Activated CD4-positive, alpha-beta T cell treated with anti-CD3 and anti-CD28 coated beads, Interleukin-2, amount 50 U/mL, for 4 hours (primary cell): ENCODE data around the gene PLCB4.

Source experiments
- DNase-seq, 2 experiments: peaks; one replicate each; pipeline ENCODE4 v3.0.0-alpha.2; 2020

The PLCB4 gene

DNA sequence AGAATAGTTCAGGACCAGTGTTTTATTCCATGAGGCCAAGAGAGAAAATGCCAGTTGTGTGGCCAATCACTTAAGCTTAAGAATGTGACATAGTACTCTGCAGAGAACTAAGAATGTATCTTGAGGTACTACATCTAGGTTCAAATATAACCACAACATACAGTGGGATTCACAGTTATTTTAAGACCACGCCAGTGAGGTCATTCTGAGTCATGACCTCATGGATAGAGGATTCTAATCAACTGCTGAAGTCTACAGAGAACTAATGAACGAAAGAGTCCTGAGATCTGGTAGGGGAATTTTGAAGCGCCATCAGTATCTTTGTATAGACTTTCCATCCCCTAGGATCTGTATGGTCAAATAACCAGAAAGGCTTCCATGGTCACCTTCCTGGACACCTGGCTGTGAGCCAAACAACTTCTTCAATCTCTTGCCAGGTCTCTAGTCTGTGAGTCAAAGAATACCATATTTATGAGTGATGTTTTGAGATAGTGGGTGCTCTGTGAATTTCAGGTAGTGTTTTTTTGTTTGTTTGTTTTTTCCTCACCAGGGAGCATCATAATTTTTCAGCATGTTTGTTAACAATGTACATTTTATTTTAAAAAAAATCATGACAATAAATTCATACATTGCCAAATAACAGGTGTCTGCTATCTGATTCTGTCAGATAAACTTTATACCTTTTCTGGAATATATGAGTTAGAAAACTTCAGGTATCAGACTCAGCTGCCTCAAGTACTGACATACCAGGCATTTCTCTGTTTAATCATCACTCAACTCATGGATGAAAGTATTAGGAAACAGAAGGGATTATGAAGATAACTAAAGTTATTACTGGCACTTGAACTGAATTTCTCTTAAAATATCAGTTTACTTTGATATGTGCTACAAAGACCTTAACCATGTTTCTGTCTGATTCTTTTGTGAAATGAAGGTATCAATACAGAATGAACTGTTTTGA lies 217.9 kb downstream of the PLCB4 start:
- DNase-seq: no peak

DNA sequence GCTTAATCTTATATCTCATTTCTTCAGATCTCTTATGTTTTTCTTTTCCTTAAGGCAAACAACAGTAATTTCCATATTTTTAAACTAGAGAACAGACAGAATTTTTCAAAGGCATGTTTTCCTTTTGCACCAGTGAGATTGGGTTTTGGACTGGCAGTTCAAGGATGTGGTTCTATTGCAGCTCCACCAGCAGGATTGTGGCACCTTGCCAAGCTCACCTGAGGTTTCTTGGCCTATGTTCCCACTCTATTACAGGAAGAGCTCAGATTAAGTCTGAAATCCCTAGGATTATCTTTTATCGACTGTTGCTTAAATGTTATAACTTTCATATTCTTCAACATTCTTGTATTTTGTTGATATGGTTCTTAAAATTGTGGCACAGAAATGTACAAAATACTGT lies 218.9 kb downstream of the PLCB4 start:
- no peak for DNase-seq

DNA sequence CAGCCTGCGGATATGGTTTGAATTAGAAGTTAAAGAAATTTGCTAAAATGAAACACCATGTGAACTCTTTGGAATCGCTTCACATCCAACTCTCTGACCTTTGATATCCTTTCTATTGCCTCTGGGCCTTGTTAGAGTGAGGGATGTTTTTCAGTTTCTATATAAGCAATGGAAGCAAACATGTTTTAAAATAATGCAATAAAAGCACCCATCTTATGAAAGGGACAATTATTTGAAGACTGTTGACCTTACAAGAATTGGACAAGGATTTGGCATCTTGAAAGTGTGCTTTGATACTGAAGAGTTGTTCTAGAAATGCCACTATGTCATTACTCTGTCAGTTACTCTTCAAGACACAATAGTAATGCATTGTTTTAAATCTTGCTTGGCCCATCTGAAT lies 221.4 kb downstream of the PLCB4 start:
- no peak for DNase-seq

DNA sequence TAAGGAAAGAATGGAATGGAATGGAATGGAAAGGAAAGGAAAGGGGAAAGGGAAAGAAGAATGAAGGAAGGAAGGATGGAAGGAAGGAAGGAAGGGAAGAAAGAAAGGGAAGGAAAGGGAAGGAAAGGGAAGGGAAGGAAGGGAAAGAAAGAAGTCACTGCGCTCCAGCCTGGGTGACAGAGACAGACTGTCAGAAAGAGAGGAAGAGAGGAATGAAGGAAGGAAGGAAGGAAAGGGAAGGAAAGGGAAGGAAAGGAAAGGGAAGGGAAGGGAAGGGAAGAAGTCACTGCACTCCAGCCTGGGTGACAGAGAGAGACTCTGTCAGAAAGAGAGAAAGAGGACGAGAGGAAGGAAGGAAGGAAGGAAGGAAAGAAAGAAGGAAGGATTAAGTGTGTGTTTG lies 224.3 kb downstream of the PLCB4 start:
- no peak for DNase-seq

DNA sequence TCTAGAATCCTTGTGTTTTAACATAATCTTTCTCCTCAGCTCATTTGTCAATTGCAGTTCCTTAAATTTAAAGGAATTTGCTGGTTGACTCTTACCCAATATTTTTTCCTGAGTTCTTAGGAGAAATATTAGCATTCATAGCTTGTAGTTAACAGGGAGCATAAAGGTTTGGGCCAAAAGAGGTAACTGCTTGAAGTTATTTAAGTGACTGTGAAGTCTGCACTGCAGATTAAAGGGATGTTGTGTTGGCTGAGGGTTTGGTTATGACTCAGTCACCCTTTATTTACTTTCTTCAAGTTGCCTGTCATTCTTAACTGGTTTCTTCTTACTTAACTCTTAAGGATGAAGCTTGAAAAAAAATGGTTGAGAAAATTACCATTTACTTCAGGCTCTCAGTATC lies 225.2 kb downstream of the PLCB4 start:
- DNase-seq: no peak

DNA sequence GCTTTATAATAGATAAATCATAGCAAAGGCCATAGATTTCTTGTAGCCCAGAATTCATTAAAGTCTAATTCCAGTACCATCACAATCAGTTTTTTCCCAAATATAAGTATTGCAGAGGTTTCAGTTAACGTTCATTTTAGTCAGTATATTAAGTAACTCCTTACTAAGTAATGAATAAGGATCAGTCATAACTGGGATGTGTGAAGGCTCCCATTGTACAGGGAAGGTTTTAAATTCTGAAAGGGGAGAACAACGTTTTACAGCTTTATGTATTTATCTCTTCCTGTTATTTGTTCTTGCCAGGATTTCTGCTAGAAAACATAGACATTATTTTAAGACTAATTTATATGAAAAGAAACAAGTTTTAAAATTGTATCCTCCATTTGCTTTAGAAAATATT lies 230.0 kb downstream of the PLCB4 start:
- DNase-seq: no peak

DNA sequence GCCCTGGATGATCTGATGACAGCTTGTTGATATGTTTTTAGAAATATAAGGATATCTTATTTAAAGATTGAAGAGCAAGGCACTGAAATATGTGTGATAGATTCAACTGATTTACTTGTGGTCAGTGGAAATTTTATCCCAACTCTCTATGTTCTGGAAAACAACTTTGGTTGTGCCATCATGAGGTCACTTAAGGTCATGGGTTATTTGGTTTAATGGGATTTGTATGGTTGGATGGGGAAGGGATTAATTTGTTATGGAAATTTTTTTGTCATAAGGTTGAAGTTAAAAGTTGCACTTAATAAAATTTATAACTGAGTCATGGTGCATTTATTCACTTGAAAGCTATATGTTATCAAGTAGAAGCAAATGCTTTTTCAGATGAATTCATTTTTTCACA lies 231.2 kb downstream of the PLCB4 start:
- no peak for DNase-seq

DNA sequence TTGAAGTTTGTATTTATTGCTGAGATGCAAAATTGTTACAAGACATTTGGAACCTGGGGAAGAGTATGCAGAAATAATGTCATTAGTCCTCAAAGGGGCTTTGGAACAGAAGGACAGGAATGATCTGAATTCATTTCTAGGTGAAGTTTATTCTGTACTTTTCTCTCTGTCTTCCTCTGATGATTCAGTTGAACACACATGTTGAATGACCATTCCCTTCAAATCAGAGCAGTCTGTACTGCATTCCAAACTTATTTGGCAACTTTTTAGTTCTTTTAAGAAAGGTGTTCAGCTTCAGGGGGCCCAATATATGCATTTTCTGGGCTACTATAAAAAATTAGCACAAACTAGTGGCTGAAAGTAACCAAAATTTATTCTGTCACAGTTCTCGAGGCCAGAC lies 231.6 kb downstream of the PLCB4 start:
- no peak for DNase-seq

DNA sequence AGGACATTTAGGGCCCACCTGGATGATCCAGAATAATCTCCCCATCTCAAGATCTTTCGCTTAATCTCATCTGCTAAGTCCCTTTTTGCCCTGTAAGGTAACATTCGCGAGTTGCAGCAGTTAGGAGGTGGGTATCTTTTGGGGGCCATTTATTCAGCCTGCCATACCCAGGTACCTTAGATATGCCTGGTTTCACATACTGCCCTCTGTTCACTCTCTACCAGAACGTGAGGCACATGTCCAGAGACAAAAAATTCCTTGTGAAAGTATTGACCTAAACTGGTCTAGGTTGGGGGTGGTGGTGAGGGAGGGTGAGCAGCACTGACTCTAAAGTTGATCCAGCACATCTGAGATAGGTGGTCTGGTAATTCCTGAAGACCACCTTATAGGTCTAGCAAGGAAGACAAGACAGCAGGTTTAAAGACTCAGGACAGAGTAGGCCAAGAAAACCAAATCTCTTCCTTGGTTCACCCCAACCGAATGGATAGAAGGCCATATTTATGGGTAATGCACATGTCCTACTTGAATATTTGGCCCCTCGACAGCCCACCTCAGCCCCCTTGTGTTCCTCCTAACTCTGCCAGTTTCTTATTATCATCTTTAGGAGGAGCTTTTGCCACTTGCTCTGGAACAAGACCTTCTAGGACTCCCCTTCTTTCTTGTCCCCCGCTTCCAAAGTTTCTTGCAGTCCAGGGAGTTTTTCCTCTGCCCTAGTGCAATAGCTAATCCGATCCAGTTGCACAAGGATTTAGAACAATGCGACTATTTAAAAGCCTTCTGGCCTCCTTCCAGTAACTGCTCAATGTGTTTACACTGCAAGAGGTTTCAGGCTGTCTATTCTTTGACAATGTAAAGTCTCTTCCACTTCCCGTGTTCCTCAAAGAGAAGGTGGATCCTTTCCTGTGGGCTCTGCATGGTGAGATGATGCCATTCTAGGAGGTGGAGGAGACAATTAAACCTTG lies 232.5 kb downstream of the PLCB4 start:
- DNase-seq: no peak

DNA sequence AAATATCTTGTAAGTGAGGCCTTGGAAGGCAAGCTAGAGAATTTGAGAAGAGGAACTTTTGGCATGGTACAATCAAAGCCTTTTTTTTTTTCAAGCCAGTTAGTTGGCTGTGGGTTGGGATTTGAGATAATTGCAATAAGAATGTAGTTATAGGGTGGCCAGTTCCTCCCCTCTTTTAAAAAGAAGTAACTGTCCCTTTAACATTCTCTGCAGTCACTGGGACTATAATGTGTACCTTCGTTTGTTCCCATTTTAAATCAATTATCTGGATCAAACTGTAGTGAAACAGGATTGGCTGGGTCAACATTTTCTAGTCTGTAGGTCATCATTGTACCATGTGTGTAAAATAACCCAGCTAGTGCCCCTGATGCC lies 233.2 kb downstream of the PLCB4 start:
- no peak for DNase-seq

DNA sequence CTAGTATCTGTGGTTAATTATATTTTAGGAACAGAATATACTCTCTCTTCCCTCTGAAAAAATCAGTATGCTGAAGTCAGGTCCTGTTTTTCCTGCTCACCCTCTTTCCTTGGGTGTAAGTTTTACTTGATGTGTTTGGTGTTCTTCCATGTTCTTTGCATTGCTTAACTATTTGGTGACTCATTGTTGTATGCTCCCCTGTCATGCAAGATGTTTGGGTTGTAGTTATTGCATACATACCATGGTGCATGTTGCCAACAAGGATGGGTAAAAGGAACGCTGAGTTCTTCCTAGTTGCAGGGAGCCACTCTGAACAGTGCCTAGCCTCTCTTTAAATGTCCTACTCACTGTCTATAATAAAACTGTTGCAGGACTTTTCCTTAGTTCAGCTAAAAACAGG lies 237.6 kb downstream of the PLCB4 start:
- no peak for DNase-seq

DNA sequence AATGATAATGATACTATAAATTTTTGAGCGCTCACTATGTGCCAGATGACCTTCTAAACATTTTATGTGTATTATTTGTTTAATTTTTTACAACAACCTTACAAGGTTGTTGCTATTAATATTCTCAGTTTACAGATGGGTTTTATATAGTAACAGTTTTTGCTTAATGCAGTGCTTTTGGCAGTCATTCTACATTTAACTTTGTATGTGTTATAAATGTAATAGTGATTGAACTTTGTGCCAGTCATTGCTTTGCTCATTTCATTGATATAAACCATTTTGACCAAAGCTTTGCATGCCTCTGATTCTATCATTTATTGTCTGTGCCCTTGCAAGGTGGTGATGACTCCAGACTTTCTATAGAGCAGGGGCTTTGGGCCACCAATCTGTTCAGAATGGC lies 239.2 kb downstream of the PLCB4 start:
- no peak for DNase-seq

DNA sequence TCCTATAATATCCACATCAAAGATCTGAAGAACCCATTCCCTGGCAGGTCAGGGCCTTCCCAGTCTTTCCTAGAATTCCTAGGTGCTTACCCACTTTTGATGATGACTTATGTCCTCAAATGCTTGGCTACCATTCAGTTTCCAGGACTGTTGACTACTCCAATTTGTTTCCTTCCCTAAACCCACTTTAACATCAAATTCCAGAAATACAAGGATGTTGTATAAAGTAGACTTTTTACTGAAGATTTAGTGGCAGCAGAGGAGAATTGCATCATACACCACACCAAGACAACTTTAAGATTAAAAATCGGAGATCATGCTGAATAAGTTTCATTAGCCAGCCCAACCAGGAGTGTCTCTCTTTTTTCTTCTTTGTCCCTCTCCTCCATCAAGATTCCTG lies 242.2 kb downstream of the PLCB4 start:
- no peak for DNase-seq

DNA sequence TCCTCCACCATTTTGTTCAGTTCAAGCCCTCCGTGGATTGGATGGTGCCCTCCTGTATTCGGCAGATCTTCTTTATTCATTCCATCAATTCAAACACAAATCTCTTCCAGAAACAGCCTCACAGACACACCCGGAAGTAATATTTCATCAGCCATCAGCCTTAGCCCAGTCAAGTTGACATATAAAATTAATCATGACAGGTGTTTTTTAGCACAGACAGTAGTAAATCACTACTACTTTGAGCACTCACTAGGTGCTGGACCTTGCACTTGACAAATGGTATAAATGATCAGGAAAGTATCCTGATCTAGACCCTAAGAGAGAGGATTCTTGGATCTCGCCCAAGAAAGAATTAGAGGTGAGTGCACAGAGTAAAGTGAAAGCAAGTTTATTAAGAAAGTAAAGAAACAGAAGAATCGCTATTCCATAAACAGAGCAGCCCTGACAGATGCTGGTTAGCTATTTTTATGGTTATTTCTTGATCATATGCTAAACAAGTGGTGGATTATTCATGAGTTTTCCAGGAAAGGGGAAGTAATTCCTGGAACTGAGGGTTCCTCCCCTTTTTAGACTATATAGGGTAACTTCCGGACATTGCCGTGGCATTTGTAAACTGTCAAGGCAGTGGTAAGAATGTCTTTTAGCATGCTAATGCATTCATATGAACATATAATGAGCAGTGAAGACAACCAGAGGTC lies 250.9 kb downstream of the PLCB4 start:
- DNase-seq: no peak

DNA sequence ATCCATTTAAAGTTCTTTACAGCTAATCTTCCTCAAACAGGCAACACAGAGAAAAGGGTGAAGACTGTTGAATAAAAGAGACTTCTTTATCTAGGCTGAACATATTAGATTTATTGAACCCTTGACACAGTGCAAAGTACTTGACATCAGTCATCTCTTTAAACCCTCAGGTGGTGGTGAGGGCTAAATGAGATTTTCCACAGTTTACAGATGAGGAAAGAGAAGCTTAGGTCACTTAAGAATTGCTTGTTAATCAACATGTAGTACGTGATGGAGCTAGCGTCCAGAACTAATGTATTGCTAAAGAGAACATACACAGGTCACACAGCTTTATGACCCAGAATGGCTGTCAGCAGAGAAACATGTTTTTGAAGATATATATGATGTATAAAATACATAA lies 252.1 kb downstream of the PLCB4 start:
- DNase-seq: no peak

DNA sequence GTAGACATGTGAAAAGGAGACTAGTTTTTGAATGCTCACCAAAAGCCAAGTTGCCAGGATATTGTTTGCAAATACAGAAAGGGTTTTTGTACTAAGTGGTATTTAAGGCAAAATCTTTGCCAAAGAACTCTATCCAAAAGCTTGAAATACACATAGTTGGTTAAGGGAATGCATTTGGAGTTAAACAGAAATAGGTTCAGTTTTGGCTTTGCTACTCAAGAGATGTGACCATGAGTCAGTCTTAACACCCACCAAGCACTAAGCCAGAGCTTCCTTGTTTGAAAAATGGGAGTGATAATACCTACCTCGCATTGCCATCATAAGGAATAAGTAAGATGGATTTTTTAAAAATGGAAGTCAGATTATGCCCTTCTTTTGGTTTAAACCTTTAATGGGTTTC lies 253.8 kb downstream of the PLCB4 start:
- DNase-seq: no peak

DNA sequence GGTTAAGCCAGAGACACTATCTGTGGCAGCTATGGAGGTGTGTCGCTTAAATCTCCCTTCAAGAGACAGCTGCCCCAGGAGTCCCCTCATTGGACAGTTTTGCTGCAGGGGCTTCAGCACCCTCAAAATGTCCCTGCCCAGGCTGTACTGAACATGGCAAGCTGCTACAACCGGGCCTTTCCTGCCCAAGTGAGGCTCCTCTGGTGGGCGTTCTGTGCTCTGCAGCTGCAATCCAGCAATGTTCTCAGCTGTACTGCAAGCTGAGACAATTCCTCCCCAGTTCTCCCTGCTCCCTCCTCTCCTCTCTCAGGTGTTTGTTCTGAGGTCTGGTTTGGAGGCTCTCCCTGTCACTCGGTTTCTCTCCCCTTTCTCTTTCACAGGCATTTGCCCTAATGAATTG lies 254.7 kb downstream of the PLCB4 start:
- no peak for DNase-seq

DNA sequence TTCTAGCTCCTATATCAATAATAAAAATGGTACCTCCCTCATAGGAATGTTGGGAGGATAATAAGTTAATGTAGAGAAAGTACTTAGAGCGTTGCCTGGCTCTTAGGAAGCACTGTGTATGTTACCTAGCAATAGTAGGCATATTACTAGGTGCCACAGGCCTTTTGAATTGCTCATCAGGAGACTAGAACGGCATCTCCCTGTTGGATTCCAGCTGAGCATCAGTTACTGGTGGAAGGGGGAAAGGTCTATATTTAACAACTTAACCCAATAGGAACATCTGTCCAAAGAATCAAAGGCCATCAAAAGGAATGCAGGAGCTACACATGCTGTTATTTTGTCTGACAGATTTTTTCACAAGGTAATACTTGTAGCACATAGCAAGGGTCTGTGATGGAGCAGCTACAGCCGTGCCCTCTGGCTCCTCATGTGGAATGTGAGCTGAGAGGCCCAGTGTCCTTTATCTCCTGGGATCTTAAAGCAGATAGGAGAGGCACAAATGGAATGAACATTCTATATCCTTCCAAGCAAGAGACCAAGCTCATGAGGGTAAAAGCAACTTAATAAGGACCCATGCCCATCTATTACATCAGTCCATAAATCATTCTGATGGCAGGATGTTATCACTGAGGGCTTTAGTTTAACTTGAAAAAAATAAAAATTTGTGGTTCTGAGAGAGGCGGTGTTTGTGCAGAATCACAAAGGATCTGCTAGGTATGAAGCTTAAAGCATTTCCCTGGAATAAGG lies 260.6 kb downstream of the PLCB4 start:
- DNase-seq: no peak

DNA sequence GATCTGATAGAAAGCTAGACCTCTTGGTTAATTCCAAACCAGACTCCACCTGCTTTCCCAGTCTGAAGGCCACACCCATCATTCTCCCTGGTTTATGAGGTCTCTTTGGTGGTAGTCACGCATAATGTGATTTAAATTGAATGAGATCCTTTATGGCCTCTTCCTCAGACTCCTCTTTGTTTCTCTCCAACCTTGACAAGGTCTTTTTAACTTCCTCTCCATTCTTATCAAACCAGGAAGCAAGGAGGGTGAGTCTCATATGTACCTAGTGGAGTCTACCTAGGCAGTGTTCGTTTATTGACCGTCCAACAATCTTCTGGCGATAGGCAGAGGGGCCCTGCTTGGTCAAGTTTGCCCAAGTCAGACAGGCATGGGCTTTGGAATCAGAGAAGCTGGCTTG lies 261.3 kb downstream of the PLCB4 start:
- DNase-seq: no peak

DNA sequence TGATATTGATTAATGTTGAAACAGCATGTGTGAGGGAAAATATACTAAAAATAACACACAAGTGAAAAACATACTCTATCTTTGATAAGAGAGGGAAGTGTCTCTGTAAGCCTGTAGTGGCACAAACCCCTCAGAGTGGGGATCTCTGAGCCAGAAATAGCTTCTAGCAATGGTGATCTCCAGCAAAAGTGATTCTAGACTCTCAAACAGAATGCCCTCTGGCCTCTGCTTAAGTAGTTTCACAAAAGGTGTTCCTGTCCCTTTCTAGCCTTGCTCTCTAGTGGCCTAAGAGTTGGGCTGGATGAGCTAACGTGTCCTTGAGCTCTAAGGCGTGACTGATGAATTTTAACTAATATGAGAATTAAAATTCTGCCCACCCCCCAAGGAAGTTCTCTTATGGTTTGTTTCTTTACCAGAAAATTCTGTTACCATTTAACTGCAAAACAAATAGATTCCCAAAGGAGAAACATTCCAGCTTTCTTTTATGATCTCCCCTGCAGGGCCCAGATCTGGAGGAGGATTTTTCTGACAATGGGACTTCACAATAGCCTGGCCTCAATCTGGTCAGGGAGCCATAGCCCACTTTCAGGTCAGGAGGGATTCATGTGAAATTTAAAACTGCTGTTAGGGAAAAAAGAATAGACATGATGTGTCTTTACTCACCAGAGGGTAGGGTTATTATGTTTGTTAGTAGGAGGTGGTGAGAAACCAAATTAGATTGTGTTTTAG lies 263.0 kb downstream of the PLCB4 start:
- no peak for DNase-seq

DNA sequence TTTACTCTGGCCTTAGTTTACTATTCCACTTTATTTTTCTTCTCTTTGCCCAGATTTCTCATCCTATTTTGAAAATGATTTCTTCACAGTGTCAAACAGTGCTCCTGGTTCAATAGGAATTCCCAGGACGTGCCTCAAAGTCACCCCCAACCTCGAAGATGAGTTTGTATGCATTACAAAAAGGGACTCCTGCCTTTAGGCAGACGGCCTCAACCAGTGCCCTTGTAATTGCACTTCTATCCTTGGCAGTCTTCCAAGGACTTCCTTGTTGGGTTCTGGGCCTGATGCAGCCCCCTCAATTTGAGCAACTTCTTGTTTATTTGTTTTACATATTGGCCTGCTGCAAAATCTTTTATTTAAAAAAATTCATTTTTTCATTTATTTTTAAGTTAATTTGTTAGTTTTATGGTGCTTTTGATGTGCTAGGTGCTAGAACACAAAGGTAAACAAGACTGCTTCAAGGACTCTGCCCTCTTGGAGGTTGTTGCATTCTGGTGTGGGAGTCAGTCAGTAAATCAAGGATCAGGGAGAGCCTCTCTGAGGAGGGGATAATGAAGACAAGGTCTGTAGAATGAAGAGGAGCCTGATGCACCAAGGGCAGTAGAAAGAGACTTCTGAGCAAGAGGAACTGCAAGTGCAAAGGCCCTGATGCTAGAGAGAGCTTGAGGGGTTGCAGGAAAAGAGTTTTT lies 264.0 kb downstream of the PLCB4 start:
- no peak for DNase-seq
